Ascending aorta (tissue), 2 donors: ENCODE data around the gene PDE4B. TPM values are rescaled to one million over a fixed set of nuclear protein-coding genes. Genes with fewer than 3 reads are reported as not detected.

ENCODE experiments used
- DNase-seq, 2 donors: peaks; one replicate each; pipeline ENCODE4 v3.0.0-alpha.2; 2019; ENCODE audit warnings: low spot score in 2 of 2
- H3K27ac ChIP-seq, 2 donors: fragments of 200-600 bp; sonication (generic); one replicate each; pipeline ENCODE4 v1.5.1; 2016 to 2017; ENCODE audit warnings: mild to moderate bottlenecking in 1 of 2
- H3K27me3 ChIP-seq: fragments of 200-600 bp; sonication (generic); one replicate; pipeline ENCODE4 v1.5.1; 2017
- H3K36me3 ChIP-seq, 2 donors: fragments of 200-600 bp; sonication (generic); one replicate each; pipeline ENCODE4 v1.5.1; 2016
- H3K4me1 ChIP-seq, 2 donors: fragments of 200-600 bp; sonication (generic); one replicate each; pipeline ENCODE4 v1.5.1; 2016 to 2017; ENCODE audit warnings: mild to moderate bottlenecking in 1 of 2
- H3K4me3 ChIP-seq, 2 donors: fragments of 200-600 bp; sonication (generic); one replicate each; pipeline ENCODE4 v1.5.1; 2016 to 2017; ENCODE audit warnings: mild to moderate bottlenecking in 1 of 2
- H3K9me3 ChIP-seq, 2 donors: fragments of 200-600 bp; sonication (generic); one replicate each; pipeline ENCODE4 v1.5.1; 2016
- CTCF ChIP-seq, 3 experiments: fragments of 200-600 bp in 2 of 3; fragments of 450-650 bp in 1 of 3; sonication (generic) in 2 of 3; IDR thresholded peaks; one replicate each; pipeline ENCODE4 v1.5.1; 2016 to 2019; ENCODE audit warnings: antibody characterized with exemption in 3 of 3, mild to moderate bottlenecking in 1 of 3, moderate library complexity in 1 of 3
- intact Hi-C: fragments of 100-400 bp; cut with DNase I; formaldehyde crosslinking; loops from one replicate; pipeline ENCODE4 v1.15.1; 2023
- total RNA-seq: library from RNA; depleted of rRNA; stranded (reverse); fragments of >200 nt; gene quantifications from one replicate; pipeline ENCODE4 v1.1.0, GENCODE V29; 2016

The PDE4B gene
- total RNA-seq, 1 donor from 2014 or later, result 4.5 TPM

- no peaks in the 10 kb centered on the region for H3K9me3 ChIP-seq
- intact Hi-C loops, result no loop called here
- no peak overlapping the region for H3K27ac ChIP-seq
- DNase-seq, result no peak
- no peaks in the 10 kb centered on the region for H3K4me1 ChIP-seq
- no peaks in the 10 kb centered on the region for H3K36me3 ChIP-seq
- no peak overlapping the region for H3K4me3 ChIP-seq
- H3K27me3 ChIP-seq, result no peaks in the 10 kb centered on the region
- no peak for TF ChIP-seq CTCF (IDR thresholded peaks at IDR 0.05)
Observed at GRCh38 chr1:66217021-66217420, 424.3 kb downstream of the PDE4B start.

GRCh38 chr1:66217561-66217960, 424.9 kb downstream of the PDE4B start:
- TF ChIP-seq CTCF (IDR thresholded peaks at IDR 0.05), result no peak
- Histone ChIP-seq H3K36me3 (no peaks in the 10 kb centered on the region), H3K9me3 (no peaks in the 10 kb centered on the region), H3K27me3 (no peaks in the 10 kb centered on the region), H3K27ac (no peak overlapping the region), H3K4me3 (no peak overlapping the region), H3K4me1 (no peaks in the 10 kb centered on the region)
- no peak for DNase-seq
- intact Hi-C loops, result no loop called here

GRCh38 chr1:66220477-66220876, 427.8 kb downstream of the PDE4B start:
- no peak overlapping the region for H3K4me3 ChIP-seq
- H3K27me3 ChIP-seq, result no peaks in the 10 kb centered on the region
- H3K9me3 ChIP-seq, result no peaks in the 10 kb centered on the region
- H3K36me3 ChIP-seq, result no peaks in the 10 kb centered on the region
- H3K4me1 ChIP-seq, result no peaks in the 10 kb centered on the region
- intact Hi-C loops, result no loop called here
- TF ChIP-seq CTCF (IDR thresholded peaks at IDR 0.05), result no peak
- H3K27ac ChIP-seq, result no peak overlapping the region
- no peak for DNase-seq

GRCh38 chr1:66223681-66224080, 431.0 kb downstream of the PDE4B start:
- no peaks in the 10 kb centered on the region for H3K9me3 ChIP-seq
- DNase-seq, result no peak
- H3K27ac ChIP-seq, result no peak overlapping the region
- H3K4me3 ChIP-seq, result no peak overlapping the region
- H3K4me1 ChIP-seq, result no peaks in the 10 kb centered on the region
- intact Hi-C loops, result no loop called here
- no peak for TF ChIP-seq CTCF (IDR thresholded peaks at IDR 0.05)
- no peaks in the 10 kb centered on the region for H3K27me3 ChIP-seq
- H3K36me3 ChIP-seq, result no peaks in the 10 kb centered on the region

- no peak for TF ChIP-seq CTCF (IDR thresholded peaks at IDR 0.05)
- Histone ChIP-seq H3K4me3 (no peak overlapping the region), H3K36me3 (no peaks in the 10 kb centered on the region), H3K4me1 (no peaks in the 10 kb centered on the region), H3K9me3 (no peaks in the 10 kb centered on the region), H3K27me3 (no peaks in the 10 kb centered on the region), H3K27ac (no peak overlapping the region)
- intact Hi-C loops, result no loop called here
- DNase-seq, result no peak
Observed at GRCh38 chr1:66226985-66227384, 434.3 kb downstream of the PDE4B start.

- Histone ChIP-seq H3K9me3 (no peaks in the 10 kb centered on the region), H3K27ac (no peak overlapping the region), H3K27me3 (no peaks in the 10 kb centered on the region), H3K4me1 (no peaks in the 10 kb centered on the region), H3K4me3 (no peak overlapping the region), H3K36me3 (no peaks in the 10 kb centered on the region)
- no peak for TF ChIP-seq CTCF (IDR thresholded peaks at IDR 0.05)
- no peak for DNase-seq
- intact Hi-C loops, result no loop called here
Observed at GRCh38 chr1:66227966-66228365, 435.3 kb downstream of the PDE4B start.
